ENCODE measurements around the gene CORO7.

- TF ChIP-seq, protein P1, sequence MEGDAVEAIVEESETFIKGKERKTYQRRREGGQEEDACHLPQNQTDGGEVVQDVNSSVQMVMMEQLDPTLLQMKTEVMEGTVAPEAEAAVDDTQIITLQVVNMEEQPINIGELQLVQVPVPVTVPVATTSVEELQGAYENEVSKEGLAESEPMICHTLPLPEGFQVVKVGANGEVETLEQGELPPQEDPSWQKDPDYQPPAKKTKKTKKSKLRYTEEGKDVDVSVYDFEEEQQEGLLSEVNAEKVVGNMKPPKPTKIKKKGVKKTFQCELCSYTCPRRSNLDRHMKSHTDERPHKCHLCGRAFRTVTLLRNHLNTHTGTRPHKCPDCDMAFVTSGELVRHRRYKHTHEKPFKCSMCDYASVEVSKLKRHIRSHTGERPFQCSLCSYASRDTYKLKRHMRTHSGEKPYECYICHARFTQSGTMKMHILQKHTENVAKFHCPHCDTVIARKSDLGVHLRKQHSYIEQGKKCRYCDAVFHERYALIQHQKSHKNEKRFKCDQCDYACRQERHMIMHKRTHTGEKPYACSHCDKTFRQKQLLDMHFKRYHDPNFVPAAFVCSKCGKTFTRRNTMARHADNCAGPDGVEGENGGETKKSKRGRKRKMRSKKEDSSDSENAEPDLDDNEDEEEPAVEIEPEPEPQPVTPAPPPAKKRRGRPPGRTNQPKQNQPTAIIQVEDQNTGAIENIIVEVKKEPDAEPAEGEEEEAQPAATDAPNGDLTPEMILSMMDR (IDR thresholded peaks at IDR 0.05 in 8 of 11, conservative IDR thresholded peaks at IDR 0.05 in 3 of 11) = no peak
- no peak for TF ChIP-seq POLR2A (IDR thresholded peaks at IDR 0.05)
Measured at GRCh38 chr16:4316864-4317531, 99.4 kb downstream of the CORO7 start.
